HG03060 (cell line): ENCODE data around the gene CRLF2.
"Not testable (repeated sequence)": the region's sequence is repeated elsewhere in the genome, so short reads cannot be mapped to it uniquely, and the experiment has no call there.

Experiments
- ATAC-seq: cut with Tn5 transposase; IDR thresholded peaks from one replicate; pipeline ENCODE4 v1.9.1; 2021; ENCODE audit warnings: low read depth, moderate number of reproducible peaks; ENCODE audit not compliant: unreplicated experiment

Gene CRLF2

DNA sequence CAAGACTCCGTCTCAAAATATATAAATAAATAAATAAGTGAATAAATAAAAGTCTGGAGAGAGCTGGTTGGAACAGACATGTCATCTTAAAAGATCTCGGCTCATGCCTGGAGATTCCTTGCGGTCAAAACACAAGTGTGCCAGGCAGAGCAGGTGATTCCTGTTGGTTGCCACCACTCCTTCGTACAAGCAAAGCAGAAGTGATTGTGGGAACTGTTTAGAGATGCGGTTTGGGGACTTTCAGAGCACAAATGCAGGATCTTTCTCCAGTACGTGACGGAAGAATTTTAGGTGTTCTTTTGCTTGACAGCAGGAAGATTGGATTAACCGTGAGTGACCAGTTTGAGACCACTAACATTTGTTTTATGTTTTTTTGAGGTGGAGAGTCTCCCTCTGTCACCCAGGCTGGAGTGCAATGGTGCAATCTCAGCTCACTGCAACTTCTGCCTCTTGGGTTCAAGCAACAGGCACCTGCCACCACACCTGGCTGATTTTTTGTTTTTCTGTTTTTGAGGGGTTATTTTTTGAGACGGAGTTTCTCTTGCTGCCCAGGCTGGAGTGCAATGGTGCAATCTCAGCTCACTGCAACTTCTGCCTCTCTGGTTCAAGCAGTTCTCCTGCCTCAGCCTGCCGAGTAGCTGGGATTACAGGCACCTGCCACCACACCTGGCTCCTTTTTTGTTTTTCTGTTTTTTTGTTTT lies 2.8 kb upstream of the CRLF2 start:
- no peak for ATAC-seq

DNA sequence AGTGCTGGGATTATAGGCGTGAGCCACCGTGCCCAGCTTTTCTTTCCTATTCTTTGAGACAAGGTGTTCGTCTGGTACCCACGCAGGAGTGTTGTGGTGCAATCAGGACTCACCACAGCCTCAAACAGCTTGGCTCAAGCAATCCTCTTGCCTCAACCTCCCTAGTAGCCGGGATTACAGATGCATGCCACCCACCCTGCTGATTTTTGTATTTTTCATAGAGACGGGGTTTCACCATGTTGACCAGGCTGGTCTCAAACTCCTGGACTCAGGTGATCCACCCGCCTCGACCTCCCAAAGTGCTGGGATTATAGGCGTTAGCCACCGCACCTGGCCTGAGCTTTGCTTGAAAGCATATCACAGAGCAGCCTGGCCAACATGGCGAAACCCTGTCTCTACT lies 1.5 kb upstream of the CRLF2 start:
- no peak for ATAC-seq

DNA sequence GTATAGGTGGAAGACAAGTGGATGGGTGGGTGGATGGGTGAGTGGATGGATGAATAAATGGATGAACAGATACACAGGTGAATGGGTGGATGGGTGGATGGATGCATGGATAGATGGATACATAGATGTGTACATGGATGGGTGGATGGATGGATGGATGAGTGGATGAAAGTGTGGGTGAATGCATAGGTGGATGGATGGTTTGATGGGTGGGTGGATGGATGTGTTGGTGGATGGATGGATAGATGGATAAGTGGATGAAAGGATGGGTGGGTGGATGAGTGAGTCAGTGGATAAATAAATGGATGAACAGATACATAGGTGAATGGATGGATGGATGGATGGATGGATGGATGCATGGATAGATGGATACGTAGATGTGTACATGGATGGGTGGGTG lies 1.6 kb downstream of the CRLF2 start:
- no peak for ATAC-seq

DNA sequence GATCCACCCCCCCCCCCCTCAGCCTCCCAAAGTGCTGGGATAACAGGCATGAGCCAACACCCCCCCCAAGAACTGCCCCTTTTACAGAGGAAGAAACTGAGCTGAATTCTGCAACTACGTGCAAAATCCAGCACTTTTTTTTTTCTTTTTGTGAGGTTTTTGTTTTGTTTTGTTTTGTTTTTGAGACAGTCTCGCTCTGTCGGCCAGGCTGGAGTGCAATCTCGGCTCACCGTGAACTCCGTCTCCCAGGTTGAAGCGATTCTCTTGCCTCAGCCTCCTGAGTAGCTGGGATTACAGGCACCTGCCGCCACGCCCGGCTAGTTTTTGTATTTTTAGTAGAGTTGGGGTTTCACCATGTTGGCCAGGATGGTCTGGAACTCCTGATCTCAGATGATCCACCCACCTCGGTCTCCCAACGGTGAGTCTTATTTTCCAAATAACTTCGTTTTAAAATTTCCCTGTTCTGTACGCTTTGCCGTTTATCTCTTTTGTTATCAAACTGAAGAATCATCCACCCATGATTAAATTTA lies 4.9 kb downstream of the CRLF2 start:
- no peak for ATAC-seq

DNA sequence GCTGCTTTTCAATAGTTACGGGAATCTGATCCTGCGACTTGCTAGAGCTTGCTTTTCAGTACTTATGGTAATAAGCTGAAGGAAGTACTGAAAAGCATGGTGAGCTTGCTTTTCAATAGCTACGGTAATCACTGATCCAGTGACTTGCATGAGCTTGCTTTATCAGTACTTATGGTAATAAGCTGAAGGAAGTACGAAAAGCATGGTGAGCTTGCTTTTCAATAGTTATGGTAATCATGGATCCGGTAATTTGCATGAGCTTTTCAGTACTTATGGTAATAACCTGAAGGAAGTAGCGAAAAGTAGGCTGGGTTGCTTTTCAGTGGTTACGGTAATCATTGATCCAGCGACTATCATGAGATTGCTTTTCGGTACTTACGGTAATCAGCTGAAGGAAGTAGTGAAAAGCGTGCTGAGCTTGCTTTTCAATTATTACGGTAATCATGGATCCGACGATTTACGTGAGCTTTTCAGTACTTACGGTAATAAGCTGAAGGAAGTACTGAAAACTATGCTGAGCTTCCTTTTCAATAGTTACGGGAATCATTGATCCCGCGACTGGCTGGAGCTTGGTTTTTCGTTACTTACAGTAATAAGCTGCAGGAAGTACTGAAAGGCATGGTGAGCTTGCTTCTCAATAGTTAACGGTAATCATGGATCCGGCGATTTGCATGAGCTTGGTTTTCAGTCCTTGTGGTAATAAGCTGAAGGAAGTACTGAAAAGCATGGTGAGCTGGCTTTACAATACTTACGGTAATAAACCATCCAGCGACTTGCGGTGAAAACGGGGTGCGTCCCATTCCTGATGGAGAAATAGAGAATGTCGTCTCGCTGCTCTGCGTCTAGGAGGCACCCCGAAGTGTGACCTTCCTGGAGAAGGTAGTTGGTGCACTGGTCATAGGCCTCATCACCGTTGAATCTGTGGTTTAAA lies 6.5 kb downstream of the CRLF2 start:
- ATAC-seq, result no peak

DNA sequence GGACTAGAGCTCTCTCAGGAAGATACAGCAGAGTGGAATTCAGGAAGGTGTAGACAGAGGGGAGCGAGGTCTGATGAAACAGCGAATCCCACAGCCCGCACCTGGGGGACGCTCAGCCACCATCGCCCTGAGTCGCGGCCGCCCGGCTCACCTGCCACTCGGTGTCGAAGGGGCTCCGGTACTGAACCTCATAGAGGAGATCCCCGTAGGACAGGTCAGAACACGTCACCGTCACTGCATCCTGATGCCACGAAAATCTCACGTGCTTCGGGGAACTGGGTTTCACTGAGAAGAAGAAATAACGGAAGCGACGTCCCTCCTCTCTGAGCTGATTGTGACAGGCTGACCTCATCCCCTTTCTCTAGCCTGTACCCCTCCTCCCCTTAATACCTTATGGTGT lies 10.2 kb downstream of the CRLF2 start:
- ATAC-seq, result no peak

DNA sequence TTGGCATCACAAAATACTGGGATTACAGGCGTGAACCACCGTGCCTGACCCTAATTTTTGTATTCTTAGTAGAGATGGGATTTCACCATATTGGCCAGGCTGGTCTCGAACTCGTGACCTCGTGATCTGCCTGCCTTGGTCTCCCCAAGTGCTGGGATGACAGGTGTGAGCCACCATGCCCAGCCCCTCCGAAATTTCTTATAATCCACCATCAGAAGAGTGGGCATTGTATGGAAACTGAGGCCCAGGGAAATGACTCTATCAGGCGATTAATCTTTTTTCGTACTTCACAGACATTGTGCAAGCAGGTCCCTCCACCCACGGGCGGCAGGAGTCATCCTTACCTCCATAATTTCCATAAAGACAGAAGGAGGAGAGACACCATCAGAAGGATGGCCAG lies 16.0 kb downstream of the CRLF2 start:
- ATAC-seq, result no peak

DNA sequence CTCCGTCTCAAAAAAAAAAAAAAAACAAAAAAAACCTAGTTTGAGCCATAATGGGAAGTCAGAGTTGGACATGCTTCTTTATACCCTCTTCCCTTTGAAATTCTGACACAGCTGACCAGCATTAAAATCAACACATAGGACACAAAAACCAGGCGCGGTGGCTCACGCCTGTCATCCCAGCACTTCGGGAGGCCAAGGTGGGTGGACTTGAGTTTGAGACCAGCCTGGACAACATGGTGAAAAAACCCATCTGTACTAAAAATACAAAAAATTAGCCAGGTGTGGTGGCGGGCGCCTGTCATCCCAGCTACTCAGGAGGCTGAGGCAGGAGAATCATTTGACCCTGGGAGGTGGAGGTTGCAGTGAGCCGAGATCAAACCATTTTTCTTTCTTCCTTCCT lies 20.3 kb downstream of the CRLF2 start:
- ATAC-seq, result not testable (repeated sequence)

DNA sequence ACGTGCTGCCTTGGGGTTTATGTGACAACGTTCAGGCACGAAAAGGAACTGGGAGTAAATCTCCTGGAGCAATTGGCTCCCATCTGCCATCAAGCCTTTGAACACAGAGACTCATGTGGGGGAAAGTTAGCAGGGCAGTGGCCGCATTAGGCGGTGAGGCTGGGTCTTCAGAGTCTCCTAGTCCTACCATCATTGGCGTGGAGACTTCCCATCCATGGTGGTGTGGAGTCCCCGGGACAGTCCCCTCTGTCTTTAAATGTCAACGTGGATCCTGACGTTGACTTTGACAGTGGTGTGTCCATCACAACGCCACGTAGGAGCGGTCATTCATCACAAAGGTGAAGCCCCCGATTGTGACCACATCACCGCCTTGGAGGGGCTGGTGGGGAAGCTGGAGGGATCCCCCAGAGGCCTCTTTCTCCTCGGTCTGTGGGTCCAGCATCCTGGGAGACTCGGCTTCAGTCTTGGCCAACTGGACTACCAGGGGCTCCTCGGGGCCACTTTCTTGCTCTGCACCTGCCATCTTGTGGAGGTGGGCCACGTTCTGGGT lies 21.8 kb downstream of the CRLF2 start:
- no peak for ATAC-seq

DNA sequence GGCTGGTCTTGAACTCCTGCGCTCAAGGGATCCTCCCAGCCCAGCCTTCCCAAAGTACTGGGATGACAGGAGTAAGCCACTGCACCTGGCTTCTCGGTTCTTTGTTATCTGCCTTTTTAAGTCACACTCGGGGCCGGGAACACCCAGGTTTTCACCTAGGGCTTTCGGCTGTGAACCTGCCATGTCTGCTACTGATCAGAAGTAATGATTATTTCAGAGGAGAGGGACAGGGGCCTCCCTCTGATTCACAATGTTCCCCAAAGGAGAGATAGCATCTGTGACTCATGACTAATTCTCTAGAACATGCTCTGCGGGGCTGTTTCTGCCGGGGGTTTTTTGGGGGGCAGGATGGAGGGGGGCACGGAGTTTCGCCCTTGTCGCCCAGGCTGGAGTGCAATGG lies 26.9 kb downstream of the CRLF2 start:
- ATAC-seq, result no peak

DNA sequence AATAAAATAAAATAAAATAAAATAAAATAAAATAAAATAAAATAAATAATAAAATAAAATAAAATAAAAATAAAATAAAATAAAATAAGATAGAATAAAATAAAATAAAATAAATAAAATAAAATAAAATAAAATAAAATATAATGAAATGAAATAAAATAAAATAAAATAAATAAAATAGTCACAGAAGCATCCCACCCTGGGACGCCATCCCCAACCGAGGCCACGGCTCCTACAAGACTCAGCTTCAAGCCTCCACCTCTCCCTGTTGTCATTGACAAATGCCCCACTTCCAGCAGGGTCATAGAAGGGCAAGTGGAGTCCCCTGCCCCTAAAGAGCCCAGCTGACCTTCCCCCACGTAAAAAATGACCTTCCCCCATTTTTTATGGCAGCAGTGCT lies 30.2 kb downstream of the CRLF2 start:
- no peak for ATAC-seq

DNA sequence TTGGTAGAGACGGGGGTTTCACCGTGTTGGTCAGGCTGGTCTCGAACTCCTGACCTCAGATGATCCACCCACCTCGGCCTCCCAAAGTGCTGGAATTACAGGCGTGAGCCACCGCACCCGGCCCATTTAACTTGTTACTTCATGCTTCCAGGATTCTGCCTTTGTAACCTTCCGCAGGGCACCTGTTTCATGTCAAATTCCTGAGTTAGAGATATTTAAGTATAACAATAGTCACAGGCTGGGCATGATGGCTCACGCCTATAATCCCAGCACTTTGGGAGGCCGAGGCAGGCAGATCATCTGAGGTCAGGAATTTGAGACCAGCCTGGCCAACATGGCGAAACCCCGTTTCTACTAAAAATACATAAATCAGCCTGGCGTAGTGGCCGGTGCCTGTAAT lies 30.8 kb downstream of the CRLF2 start:
- ATAC-seq, result not testable (repeated sequence)

DNA sequence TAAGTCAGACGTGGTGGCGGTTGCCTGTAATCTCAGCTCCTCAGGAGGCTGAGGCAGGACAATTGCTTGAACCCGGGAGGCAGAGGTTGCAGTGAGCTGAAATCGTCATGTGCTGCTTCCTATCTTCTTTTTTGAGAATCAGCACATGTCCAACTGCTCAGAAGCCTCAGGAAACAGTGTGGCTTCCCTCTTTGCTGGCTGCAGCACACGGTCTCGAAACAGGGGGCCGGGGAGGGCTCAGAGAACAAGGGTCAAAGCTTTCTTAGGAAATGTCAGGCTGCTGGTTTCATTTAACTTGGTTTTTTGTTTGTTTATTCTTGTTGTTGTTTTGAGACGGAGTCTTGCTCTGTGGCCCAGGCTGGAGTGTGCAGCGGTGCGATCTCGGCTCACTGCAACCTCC lies 31.3 kb downstream of the CRLF2 start:
- no peak for ATAC-seq

DNA sequence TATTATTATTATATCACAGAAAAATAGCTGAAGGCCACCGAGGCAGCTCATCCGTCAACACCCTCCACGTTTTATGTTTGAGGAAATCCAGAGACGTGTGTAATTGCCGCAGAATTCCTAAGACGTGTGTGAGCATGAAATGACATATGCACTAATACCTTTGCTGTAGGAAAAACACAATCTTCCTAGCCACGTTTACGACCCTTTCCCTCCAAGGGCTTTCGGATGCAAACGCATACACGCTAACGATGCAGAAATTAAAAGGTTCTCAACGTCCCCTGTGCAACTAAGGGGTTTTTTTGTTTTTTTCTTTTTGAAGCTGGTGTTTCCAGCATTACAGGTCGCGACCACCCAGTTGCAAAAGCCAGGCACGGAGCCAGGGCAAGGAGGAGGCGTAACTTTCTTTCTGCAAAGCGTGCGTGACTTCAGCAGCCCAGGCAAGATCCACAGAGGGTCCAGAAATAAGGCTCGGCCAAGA lies 33.8 kb downstream of the CRLF2 start:
- no peak for ATAC-seq

DNA sequence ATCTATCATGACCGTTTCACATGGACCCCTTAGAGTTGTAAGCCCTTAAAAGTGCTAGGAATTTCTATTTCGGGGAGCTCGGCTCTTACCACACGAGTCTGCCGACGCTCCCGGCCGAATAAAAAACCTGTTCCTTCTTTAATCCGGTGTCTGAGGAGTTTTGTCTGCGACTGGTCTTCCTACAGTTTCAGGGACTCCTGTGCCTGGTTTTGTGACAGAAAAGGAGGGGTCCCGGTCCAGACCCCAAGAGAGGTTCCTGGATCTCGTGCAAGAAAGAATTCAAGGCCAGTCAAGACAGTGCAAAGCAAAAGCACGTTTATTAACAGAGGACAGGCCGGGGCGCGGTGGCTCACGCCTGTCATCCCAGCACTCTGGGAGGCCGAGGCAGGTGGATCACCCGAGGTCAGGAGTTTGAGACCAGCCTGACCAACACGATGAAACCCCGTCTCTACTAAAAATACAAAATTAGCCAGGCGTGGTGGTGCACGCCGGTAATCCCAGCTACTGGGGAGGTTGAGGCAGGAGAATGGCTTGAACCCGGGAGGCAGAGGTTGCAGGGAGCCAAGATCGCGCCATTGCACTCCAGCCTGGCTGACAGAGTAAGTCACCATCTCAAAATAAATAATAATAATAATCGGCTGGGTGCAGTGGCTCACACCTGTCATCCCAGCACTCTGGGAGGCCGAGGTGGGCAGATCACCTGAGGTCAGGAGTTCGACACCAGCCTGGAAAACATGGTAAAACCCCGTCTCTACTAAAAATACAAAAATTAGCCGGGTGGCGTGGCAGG lies 35.7 kb downstream of the CRLF2 start:
- ATAC-seq, result not testable (repeated sequence)

DNA sequence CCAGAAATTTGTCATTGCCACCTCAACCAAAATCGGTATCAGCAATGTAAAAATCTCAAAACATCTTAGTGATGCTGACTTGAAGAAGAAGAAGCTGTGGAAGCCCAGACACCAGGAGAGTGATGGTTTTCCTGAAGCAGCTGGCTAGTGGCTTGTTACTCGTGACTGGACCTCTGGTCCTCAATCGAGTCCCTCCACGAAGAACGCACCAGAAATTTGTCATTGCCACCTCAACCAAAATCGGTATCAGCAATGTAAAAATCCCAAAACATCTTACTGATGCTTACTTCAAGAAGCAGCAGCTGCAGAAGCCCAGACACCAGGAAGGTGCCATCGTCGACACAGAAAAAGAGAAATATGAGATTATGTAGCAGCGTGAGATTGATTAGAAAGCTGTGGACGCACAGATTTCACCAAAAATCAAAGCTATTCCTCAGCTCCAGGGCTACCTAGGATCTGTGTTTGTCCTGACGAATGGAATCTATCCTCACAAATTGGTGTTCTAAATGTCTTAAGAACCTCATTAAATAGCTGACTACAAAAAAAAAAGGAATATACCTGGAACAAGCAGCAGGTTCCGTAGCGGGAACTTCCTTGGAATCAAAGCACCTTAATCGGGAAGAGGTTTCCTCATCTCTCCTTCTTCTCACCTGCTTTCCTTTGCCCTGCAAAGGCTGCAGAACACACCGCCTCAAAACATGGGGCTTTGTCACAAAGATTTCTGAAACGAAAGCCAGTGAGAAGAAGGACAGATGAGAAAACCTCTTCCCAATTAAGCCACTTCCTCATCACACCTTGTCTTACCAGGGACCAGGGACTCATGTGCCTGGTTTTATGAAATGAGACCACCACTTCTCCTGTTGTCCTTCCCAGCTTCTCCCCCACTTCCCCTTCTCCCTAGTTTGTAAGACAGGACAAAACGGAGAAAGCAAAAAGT lies 37.6 kb downstream of the CRLF2 start:
- ATAC-seq, result not testable (repeated sequence)

DNA sequence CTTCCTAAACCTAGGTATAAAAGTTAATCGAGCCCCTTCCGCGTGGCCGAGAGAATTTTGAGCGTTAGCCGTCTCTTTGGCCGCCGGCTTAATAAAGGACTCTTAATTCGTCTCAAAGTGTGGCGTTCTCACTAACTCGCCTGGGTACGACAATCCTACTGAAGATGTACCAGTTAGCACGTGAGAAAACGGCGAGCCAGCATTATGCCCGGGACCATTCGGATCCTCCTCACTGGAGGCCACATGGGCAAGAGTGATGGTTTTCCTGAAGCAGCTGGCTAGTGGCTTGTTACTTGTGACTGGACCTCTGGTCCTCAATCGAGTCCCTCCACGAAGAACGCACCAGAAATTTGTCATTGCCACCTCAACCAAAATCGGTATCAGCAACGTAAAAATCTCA lies 39.0 kb downstream of the CRLF2 start:
- not testable (repeated sequence) for ATAC-seq

DNA sequence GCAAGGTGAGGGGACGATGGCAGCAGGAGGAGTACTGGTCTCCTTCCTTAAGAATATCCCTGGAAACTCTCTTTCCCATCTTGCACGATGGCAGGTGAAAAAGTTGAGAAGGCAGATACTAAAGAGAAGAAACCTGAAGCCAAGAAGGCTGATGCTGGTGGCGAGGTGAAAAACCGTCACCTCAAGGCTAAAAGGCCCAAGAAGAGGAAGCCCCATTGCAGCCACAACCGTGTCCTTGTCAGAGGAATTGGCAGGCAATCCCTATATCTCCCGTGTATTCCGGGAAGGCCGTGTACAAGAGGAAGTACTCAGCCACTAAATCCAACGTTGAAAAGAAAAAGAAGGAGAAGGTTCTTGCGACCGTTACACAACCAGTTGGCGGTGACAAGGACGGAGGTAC lies 40.0 kb downstream of the CRLF2 start:
- ATAC-seq, result no peak

DNA sequence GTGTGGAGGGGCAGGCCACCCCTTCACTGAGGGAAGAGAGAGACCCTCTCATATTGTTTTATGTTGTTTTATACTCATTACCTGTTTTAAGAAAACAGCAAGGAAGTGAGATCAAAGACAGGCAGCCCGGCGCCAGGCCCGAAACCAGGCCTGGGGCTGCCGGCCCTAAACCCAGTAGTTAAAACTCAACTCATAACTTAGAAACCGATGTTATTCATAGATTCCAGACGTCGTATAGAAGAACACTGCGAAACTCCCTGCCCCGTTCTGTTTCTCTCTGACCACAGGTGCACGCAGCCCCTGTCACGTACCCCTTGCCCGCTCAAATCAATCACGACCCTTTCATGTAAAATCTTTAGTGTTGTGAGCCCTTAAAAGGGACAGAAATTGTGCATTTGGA lies 40.5 kb downstream of the CRLF2 start:
- not testable (repeated sequence) for ATAC-seq
